Activated CD8-positive, alpha-beta T cell treated with anti-CD3 and anti-CD28 coated beads for 36 hours (primary cell): ENCODE results near the gene CACUL1. TPM values are rescaled to one million over a fixed set of nuclear protein-coding genes. Genes with fewer than 3 reads are reported as not detected.
"Not testable (repeated sequence)": the region's sequence is repeated elsewhere in the genome, so short reads cannot be mapped to it uniquely, and the experiment has no call there.

Experiments used
- ATAC-seq: fragments of 200-7000 bp; cut with Tn5 transposase; one replicate; pipeline ENCODE4 v1.10.0; 2021; ENCODE audit warnings: mild to moderate bottlenecking, moderate library complexity
- CTCF ChIA-PET: fragments of 350-600 bp; sonication (Branson Sonifier 250); formaldehyde crosslinking; loops from one replicate; lab custom pipeline; 2021; ENCODE audit warnings: antibody characterized with exemption; lab: Charles Lee
- POLR2A ChIA-PET: fragments of 350-600 bp; sonication (Branson Sonifier 250); formaldehyde crosslinking; loops from one replicate; lab custom pipeline; 2021; ENCODE audit warnings: antibody characterized with exemption; lab: Charles Lee
- DNase-seq: peaks from one replicate; pipeline ENCODE4 v3.0.0-alpha.2; 2020
- H3K27ac Mint-ChIP-seq: one replicate; pipeline ENCODE4 v1.8.0; 2021; ENCODE audit warnings: mild to moderate bottlenecking, mixed read lengths
- H3K27me3 Mint-ChIP-seq: one replicate; pipeline ENCODE4 v1.8.0; 2021; ENCODE audit warnings: mixed read lengths
- H3K36me3 Mint-ChIP-seq: one replicate; pipeline ENCODE4 v1.8.0; 2021; ENCODE audit warnings: low read depth, mixed read lengths
- H3K4me1 Mint-ChIP-seq: one replicate; pipeline ENCODE4 v1.8.0; 2021; ENCODE audit warnings: low read depth, mixed read lengths
- H3K4me3 Mint-ChIP-seq: one replicate; pipeline ENCODE4 v1.8.0; 2021; ENCODE audit warnings: mild to moderate bottlenecking, moderate library complexity, mixed read lengths
- H3K9me3 Mint-ChIP-seq: one replicate; pipeline ENCODE4 v1.8.0; 2021; ENCODE audit warnings: mixed read lengths
- intact Hi-C: fragments of 100-400 bp; cut with micrococcal nuclease; formaldehyde crosslinking; loops from one replicate; pipeline ENCODE4 v1.10.0; 2022
- total RNA-seq, 2 experiments: library from RNA; stranded (reverse); gene quantifications; one replicate each; pipeline ENCODE4 v1.2.3, GENCODE V29; 2021
- TF ChIP-seq, protein P1 (sequence below): fragments of 200-600 bp; IDR thresholded peaks from one replicate; pipeline ENCODE4 v1.8.0; 2022; ENCODE audit warnings: antibody characterized with exemption, mild to moderate bottlenecking

Gene CACUL1
- total RNA-seq, 2 experiments from 2014 or later, result 25.6 to 26.1 TPM

DNA sequence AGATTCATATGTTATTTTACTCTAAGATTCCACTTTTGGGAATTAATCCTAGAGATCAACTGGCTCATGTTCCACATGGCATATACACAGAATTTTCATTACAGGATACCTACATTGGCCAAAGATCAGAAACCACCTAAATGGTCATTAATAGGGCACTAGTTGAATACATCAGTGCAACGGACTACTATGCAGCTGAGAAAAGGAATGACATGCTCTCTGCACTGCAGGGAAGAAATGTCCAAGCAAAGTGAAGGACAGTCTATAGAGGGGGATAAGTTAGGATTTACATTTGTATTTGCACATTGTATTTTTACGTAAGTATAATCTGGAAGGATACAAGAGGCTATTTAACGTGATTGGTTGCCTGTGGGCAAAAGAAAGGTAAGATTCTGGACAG, 91.6 kb downstream of the CACUL1 start:
- Mint-ChIP-seq H3K4me1 (peaks cover 30% of the 10 kb centered on the region), H3K36me3 (peaks cover 13% of the 10 kb centered on the region), H3K4me3 (no peak overlapping the region), H3K27me3 (no peaks in the 10 kb centered on the region), H3K9me3 (peaks cover 18% of the 10 kb centered on the region), H3K27ac (no peak overlapping the region)
- ChIA-PET POLR2A (no interaction called here), CTCF (no interaction called here)
- intact Hi-C loops, result no loop called here
- DNase-seq (no peak), ATAC-seq (no peak)
- TF ChIP-seq, protein P1, sequence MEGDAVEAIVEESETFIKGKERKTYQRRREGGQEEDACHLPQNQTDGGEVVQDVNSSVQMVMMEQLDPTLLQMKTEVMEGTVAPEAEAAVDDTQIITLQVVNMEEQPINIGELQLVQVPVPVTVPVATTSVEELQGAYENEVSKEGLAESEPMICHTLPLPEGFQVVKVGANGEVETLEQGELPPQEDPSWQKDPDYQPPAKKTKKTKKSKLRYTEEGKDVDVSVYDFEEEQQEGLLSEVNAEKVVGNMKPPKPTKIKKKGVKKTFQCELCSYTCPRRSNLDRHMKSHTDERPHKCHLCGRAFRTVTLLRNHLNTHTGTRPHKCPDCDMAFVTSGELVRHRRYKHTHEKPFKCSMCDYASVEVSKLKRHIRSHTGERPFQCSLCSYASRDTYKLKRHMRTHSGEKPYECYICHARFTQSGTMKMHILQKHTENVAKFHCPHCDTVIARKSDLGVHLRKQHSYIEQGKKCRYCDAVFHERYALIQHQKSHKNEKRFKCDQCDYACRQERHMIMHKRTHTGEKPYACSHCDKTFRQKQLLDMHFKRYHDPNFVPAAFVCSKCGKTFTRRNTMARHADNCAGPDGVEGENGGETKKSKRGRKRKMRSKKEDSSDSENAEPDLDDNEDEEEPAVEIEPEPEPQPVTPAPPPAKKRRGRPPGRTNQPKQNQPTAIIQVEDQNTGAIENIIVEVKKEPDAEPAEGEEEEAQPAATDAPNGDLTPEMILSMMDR, result no peak

DNA sequence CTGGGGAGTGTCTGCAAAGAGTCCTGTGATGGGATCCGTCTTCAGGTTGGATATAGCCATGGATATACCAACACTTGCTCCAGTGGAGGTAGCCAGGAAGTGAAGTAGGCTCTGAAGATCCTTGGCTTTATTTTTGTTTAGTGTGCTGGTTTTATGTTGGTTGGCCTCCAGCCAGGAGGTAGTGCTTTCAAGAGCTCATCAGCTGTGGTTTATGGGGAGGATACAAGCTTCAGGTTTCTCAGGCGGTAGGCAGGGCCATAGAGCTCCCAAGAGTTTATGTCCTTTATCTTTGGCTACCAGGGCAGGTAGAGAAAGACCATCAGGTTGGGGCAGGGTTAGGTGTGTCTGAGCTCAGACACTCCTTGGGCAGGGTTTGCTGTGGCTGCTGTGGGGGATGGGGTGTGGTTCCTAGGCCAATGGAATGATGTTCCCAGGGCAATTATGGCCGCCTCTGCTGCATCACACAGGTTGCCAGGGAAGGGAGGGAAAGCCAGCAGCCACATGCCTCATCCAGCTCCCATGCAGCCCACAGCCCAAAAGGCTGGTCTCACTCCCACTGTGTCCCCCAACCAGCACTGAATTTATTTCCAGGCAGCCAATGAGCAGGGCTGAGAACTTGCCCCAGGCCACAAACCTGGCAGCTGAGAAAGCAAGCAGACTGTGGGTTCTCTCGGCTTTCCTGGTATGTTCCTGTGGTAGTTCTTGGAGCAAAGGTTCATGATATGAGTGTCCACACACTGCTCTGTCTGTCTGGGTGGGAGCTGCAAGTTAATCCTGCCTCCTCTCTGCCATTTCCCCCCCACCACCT, 92.3 kb downstream of the CACUL1 start:
- CTCF ChIA-PET, result no interaction called here
- intact Hi-C loops, result no loop called here
- no peak overlapping the region for H3K27ac Mint-ChIP-seq
- no peak overlapping the region for H3K4me3 Mint-ChIP-seq
- peaks cover 18% of the 10 kb centered on the region for H3K9me3 Mint-ChIP-seq
- peaks cover 13% of the 10 kb centered on the region for H3K36me3 Mint-ChIP-seq
- POLR2A ChIA-PET, result no interaction called here
- no peaks in the 10 kb centered on the region for H3K27me3 Mint-ChIP-seq
- TF ChIP-seq, protein P1, result no peak
- DNase-seq (no peak), ATAC-seq (no peak)
- H3K4me1 Mint-ChIP-seq, result peaks cover 36% of the 10 kb centered on the region

DNA sequence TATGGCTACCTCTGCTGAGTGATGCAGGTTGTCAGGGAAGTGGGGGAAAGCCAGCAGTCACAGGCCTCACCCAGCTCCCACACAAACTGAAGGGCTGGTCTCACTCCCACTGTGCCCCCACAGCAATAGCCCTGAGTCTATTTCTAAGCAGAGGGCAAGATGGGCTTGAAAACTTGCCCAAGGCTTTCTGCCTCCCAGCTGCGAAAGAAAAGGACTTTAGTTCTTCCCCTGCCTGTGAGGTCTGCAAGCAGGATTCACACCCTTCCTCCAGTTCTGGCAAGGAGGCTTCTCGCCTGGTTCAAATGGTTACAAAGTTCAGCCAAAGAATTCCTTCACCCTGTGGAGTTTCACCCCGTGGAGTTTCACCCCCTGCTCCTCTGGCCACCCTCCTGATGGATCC, 96.0 kb downstream of the CACUL1 start:
- H3K9me3 Mint-ChIP-seq, result peaks cover 21% of the 10 kb centered on the region
- H3K27ac Mint-ChIP-seq, result no peak overlapping the region
- TF ChIP-seq, protein P1, result no peak
- H3K27me3 Mint-ChIP-seq, result no peaks in the 10 kb centered on the region
- peaks cover 13% of the 10 kb centered on the region for H3K36me3 Mint-ChIP-seq
- ChIA-PET POLR2A (no interaction called here), CTCF (interaction anchor here (1.6 kb wide), 1 partner anchor 61 kb away, joined by 3 read pairs; no protein-coding TSS in a partner anchor)
- no peak overlapping the region for H3K4me3 Mint-ChIP-seq
- DNase-seq (no peak), ATAC-seq (no peak)
- intact Hi-C loops, result no loop called here
- peaks cover 39% of the 10 kb centered on the region for H3K4me1 Mint-ChIP-seq

DNA sequence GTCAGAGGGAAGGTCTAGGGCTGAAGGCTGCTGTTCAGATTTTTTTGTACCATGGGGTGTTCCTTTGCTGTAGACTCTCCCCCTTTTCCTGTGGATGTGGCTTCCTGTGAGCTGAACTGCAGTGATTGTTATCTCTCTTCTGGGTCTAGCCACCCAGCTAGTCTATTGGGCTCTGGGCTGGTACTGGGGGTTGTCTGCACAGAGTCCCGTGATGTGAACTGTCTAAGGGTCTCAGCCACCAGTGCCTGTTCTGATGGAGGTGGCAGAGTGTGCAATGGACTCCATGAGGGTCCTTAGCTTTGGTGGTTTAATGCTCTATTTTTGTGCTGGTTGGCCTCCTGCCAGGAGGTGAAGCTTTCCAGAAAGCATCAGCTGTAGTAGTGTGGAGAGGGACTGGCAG, 96.6 kb downstream of the CACUL1 start:
- not testable (repeated sequence) for H3K4me3 Mint-ChIP-seq
- ChIA-PET POLR2A (interaction anchor here (0.7 kb wide), 1 partner anchor 53 kb away, joined by 3 read pairs; no protein-coding TSS in a partner anchor), CTCF (interaction anchor here (1.6 kb wide), 1 partner anchor 62 kb away, joined by 3 read pairs; no protein-coding TSS in a partner anchor)

DNA sequence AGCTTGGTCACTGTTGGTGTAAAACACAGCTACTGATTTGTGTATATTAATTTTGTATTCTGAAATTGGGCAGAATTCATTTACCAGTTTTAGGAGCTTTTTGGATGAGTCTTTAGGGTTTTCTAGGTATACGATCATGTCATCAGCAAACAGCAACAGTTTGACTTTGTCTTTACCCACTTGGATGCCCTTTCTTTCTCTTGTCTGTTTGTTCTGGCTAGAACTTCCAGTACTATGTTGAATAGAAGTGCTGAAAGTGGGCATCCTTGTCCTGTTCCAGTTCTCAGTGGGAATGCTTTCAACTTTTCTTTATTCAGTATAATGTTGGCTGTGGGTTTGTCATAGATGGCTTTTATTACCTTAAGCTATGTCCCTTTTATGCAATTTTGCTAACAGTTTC, 109.5 kb downstream of the CACUL1 start:
- ATAC-seq, POLR2A ChIA-PET, H3K27ac Mint-ChIP-seq, H3K4me1 Mint-ChIP-seq, intact Hi-C loops, DNase-seq, H3K36me3 Mint-ChIP-seq, CTCF ChIA-PET, H3K27me3 Mint-ChIP-seq, H3K4me3 Mint-ChIP-seq, H3K9me3 Mint-ChIP-seq: not testable (repeated sequence)

More for the DNA sequence above, 96.6 kb downstream of the CACUL1 start:
- DNase-seq, H3K27ac Mint-ChIP-seq, ATAC-seq, intact Hi-C loops, H3K27me3 Mint-ChIP-seq: not testable (repeated sequence)
- H3K9me3 Mint-ChIP-seq, result peaks cover 21% of the 10 kb centered on the region
- H3K36me3 Mint-ChIP-seq, result peaks cover 13% of the 10 kb centered on the region
- peaks cover 38% of the 10 kb centered on the region for H3K4me1 Mint-ChIP-seq

DNA sequence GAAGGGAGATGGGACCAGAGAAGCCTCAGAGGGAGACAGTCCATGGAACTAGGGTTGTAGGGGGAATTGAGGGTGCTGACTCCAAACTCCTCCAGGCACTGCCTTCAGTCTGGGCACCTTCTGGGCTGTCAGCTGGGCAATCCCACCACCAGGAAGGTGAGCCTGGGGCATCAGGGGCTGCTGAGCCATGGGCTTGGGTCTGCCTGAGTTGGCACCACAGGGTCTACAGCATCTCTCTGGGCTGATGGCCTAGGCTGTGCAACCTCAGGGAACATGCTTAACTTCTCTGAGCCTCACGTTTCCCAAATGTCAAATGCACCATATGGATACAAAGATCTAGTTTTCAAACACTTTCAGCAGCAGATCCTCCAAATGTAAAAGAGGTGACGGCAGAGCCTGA, 112.5 kb downstream of the CACUL1 start:
- Mint-ChIP-seq H3K4me1 (no peaks in the 10 kb centered on the region), H3K36me3 (no peaks in the 10 kb centered on the region), H3K9me3 (peaks cover 8% of the 10 kb centered on the region), H3K27ac (no peak overlapping the region), H3K4me3 (no peak overlapping the region), H3K27me3 (no peaks in the 10 kb centered on the region)
- ATAC-seq (no peak), DNase-seq (no peak)
- POLR2A ChIA-PET, result no interaction called here
- CTCF ChIA-PET, result no interaction called here
- TF ChIP-seq, protein P1, result no peak
- intact Hi-C loops, result no loop called here
